Mucosa of stomach (tissue), 1 donor: ENCODE results near the gene TTC3.

Source experiments
- H3K27me3 ChIP-seq: one replicate; pipeline ENCODE4 v1.7.0; 2013; ENCODE audit warnings: mild to moderate bottlenecking, low read length; ENCODE audit not compliant: control insufficient read depth, insufficient read depth
- H3K36me3 ChIP-seq: one replicate; pipeline ENCODE4 v1.7.0; 2013; ENCODE audit warnings: low read length; ENCODE audit not compliant: control insufficient read depth, insufficient read depth
- H3K4me1 ChIP-seq: one replicate; pipeline ENCODE4 v1.7.0; 2013; ENCODE audit warnings: mild to moderate bottlenecking, low read length; ENCODE audit not compliant: control insufficient read depth, insufficient read depth
- H3K4me3 ChIP-seq: one replicate; pipeline ENCODE4 v1.7.0; 2013; ENCODE audit warnings: low read length
- H3K9ac ChIP-seq: one replicate; pipeline ENCODE4 v1.7.0; 2013; ENCODE audit warnings: mild to moderate bottlenecking, low read length, moderate library complexity
- H3K9me3 ChIP-seq: one replicate; pipeline ENCODE4 v1.7.0; 2013; ENCODE audit warnings: mild to moderate bottlenecking, low read length, moderate library complexity; ENCODE audit not compliant: control insufficient read depth
- donor health status: Pancreatic carcinoma.

TTC3 gene

GRCh38 chr21:37165586-37165985 lies 92.5 kb downstream of the TTC3 start:
- H3K9me3 ChIP-seq, result no peaks in the 10 kb centered on the region
- no peaks in the 10 kb centered on the region for H3K36me3 ChIP-seq
- no peak overlapping the region for H3K9ac ChIP-seq
- no peaks in the 10 kb centered on the region for H3K4me1 ChIP-seq
- H3K4me3 ChIP-seq, result no peak overlapping the region
- H3K27me3 ChIP-seq, result no peaks in the 10 kb centered on the region

- Histone ChIP-seq H3K27me3 (no peaks in the 10 kb centered on the region), H3K9ac (no peak overlapping the region), H3K4me3 (no peak overlapping the region), H3K9me3 (no peaks in the 10 kb centered on the region), H3K36me3 (no peaks in the 10 kb centered on the region), H3K4me1 (no peaks in the 10 kb centered on the region)
Observed at GRCh38 chr21:37166733-37167132, 93.7 kb downstream of the TTC3 start.

GRCh38 chr21:37168666-37169065 lies 95.6 kb downstream of the TTC3 start:
- Histone ChIP-seq H3K9ac (no peak overlapping the region), H3K4me3 (no peak overlapping the region), H3K36me3 (peaks cover 3% of the 10 kb centered on the region), H3K4me1 (no peaks in the 10 kb centered on the region), H3K9me3 (no peaks in the 10 kb centered on the region), H3K27me3 (no peaks in the 10 kb centered on the region)

- Histone ChIP-seq H3K4me1 (no peaks in the 10 kb centered on the region), H3K9ac (no peak overlapping the region), H3K4me3 (no peak overlapping the region), H3K36me3 (peaks cover 3% of the 10 kb centered on the region), H3K9me3 (no peaks in the 10 kb centered on the region), H3K27me3 (no peaks in the 10 kb centered on the region)
Observed at GRCh38 chr21:37172646-37173045, 99.6 kb downstream of the TTC3 start.

GRCh38 chr21:37176716-37177115 lies 103.7 kb downstream of the TTC3 start:
- no peak overlapping the region for H3K4me3 ChIP-seq
- H3K36me3 ChIP-seq, result peaks cover 8% of the 10 kb centered on the region
- no peaks in the 10 kb centered on the region for H3K27me3 ChIP-seq
- no peak overlapping the region for H3K9ac ChIP-seq
- no peaks in the 10 kb centered on the region for H3K9me3 ChIP-seq
- peaks cover 7% of the 10 kb centered on the region for H3K4me1 ChIP-seq

- Histone ChIP-seq H3K4me3 (no peak overlapping the region), H3K4me1 (peaks cover 7% of the 10 kb centered on the region), H3K9me3 (no peaks in the 10 kb centered on the region), H3K9ac (no peak overlapping the region), H3K36me3 (peaks cover 12% of the 10 kb centered on the region), H3K27me3 (no peaks in the 10 kb centered on the region)
Observed at GRCh38 chr21:37181059-37181458, 108.0 kb downstream of the TTC3 start.

GRCh38 chr21:37182222-37182621 lies 109.2 kb downstream of the TTC3 start:
- H3K36me3 ChIP-seq, result peaks cover 12% of the 10 kb centered on the region
- no peaks in the 10 kb centered on the region for H3K27me3 ChIP-seq
- H3K9me3 ChIP-seq, result no peaks in the 10 kb centered on the region
- no peak overlapping the region for H3K9ac ChIP-seq
- peaks cover 7% of the 10 kb centered on the region for H3K4me1 ChIP-seq
- no peak overlapping the region for H3K4me3 ChIP-seq

- Histone ChIP-seq H3K9me3 (no peaks in the 10 kb centered on the region), H3K36me3 (peaks cover 12% of the 10 kb centered on the region), H3K27me3 (no peaks in the 10 kb centered on the region), H3K9ac (no peak overlapping the region), H3K4me3 (no peak overlapping the region), H3K4me1 (peaks cover 7% of the 10 kb centered on the region)
Observed at GRCh38 chr21:37183749-37184148, 110.7 kb downstream of the TTC3 start.

GRCh38 chr21:37184784-37185593 lies 111.9 kb downstream of the TTC3 start:
- Histone ChIP-seq H3K9me3 (no peaks in the 10 kb centered on the region), H3K27me3 (no peaks in the 10 kb centered on the region), H3K4me3 (no peak overlapping the region), H3K4me1 (peaks cover 7% of the 10 kb centered on the region), H3K9ac (no peak overlapping the region), H3K36me3 (peaks cover 7% of the 10 kb centered on the region)

- Histone ChIP-seq H3K4me1 (no peaks in the 10 kb centered on the region), H3K27me3 (no peaks in the 10 kb centered on the region), H3K36me3 (peaks cover 6% of the 10 kb centered on the region), H3K9ac (no peak overlapping the region), H3K4me3 (no peak overlapping the region), H3K9me3 (no peaks in the 10 kb centered on the region)
Observed at GRCh38 chr21:37186983-37187382, 113.9 kb downstream of the TTC3 start.

- Histone ChIP-seq H3K4me1 (no peaks in the 10 kb centered on the region), H3K9ac (no peak overlapping the region), H3K9me3 (no peaks in the 10 kb centered on the region), H3K4me3 (no peak overlapping the region), H3K36me3 (peaks cover under 1% of the 10 kb centered on the region), H3K27me3 (no peaks in the 10 kb centered on the region)
Observed at GRCh38 chr21:37188825-37189224, 115.8 kb downstream of the TTC3 start.

GRCh38 chr21:37192019-37192418 lies 119.0 kb downstream of the TTC3 start:
- Histone ChIP-seq H3K36me3 (peaks cover 5% of the 10 kb centered on the region), H3K4me3 (no peak overlapping the region), H3K27me3 (no peaks in the 10 kb centered on the region), H3K9ac (no peak overlapping the region), H3K9me3 (no peaks in the 10 kb centered on the region), H3K4me1 (peaks cover 4% of the 10 kb centered on the region)
